ENCODE results near the gene LMF1. TPM values are rescaled to one million over a fixed set of nuclear protein-coding genes. Genes with fewer than 3 reads are reported as not detected.

LMF1 gene
- total and polyA plus RNA-seq, 7 experiments from 2014 or later = 10.6 to 63.1 (median 41.3) TPM

DNA sequence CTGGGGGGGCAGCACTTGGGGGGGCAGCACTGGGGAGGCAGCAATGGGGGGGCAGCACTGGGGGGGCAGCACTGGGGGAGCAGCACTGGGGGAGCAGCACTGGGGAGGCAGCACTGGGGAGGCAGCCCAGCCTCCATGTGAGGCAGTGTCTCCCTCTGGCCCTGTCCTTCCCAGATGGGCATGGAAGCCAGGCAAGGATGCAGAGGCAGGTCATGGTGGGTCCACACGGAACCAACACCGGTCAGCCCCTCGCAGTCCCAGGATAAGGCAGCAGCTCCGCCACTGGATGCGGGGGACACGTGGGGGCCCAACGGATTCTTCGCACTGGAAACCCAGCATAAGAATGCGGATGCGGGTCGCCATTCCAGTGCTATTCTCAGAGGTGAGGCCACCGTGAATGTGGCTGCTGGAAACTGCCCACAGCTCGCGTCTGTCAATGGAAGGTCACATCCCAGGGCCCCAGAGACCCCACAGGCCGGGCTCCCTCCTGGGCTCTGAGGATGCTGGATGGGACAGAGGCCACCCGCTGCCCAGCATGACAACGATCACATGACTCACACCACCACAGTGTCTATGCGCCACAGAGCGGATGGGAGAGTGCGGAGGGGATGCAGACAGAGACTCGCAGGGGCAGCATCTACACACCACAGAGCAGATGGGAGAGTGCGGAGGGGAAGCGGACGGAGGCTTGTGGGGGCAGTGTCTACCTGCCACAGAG lies 59.0 kb downstream of the LMF1 start:
- Histone ChIP-seq H3K9me3 (ENCODE audit: control insufficient read depth in 2 of 3, low read length in 3 of 3) (no peaks in the 10 kb centered on the region), H3K27me3 (ENCODE audit: control insufficient read depth in 2 of 2, insufficient read depth in 2 of 2, low read length in 2 of 2) (no peaks in the 10 kb centered on the region), H3K27ac (ENCODE audit: low read depth, low read length) (no peak overlapping the region), H3K4me3 (ENCODE audit: low read length) (no peak overlapping the region), H3K36me3 (ENCODE audit: control insufficient read depth in 2 of 3, insufficient read depth in 3 of 3, low read length in 3 of 3) (peaks cover 0 to 62% (median 0%) of the 10 kb centered on the region in 3 experiments), H3K4me1 (ENCODE audit: control insufficient read depth in 2 of 2, insufficient read depth in 2 of 2, low read length in 2 of 2) (no peaks in the 10 kb centered on the region)
- no peak overlapping the region for H3K4me3 Mint-ChIP-seq
- peaks cover 7 to 31% (median 9%) of the 10 kb centered on the region in 5 donors for H3K36me3 Mint-ChIP-seq
- no peaks in the 10 kb centered on the region for H3K27me3 Mint-ChIP-seq
- no peaks in the 10 kb centered on the region for H3K9me3 Mint-ChIP-seq
- no peak for ATAC-seq
- H3K27ac Mint-ChIP-seq = peak overlapping the region in 1 of 9 donors; percentile 49
- CTCF ChIA-PET = no interaction called here
- DNase-seq = no peak
- H3K4me1 Mint-ChIP-seq = no peaks in the 10 kb centered on the region
- POLR2A ChIA-PET = no interaction called here
- intact Hi-C loops (cut with micrococcal nuclease) = no loop called here

- H3K4me1 Mint-ChIP-seq = no peaks in the 10 kb centered on the region
- no peak overlapping the region for H3K27ac Mint-ChIP-seq
- H3K9me3 Mint-ChIP-seq = peaks cover 0 to 4% (median 0%) of the 10 kb centered on the region in 11 donors
- peaks cover 7 to 38% (median 16%) of the 10 kb centered on the region in 5 donors for H3K36me3 Mint-ChIP-seq
- H3K27me3 ChIP-seq (ENCODE audit: control insufficient read depth in 2 of 2, insufficient read depth in 2 of 2, low read length in 2 of 2) = no peaks in the 10 kb centered on the region
- no peaks in the 10 kb centered on the region for H3K9me3 ChIP-seq (ENCODE audit: control insufficient read depth in 2 of 3, low read length in 3 of 3)
- H3K4me1 ChIP-seq (ENCODE audit: control insufficient read depth in 2 of 2, insufficient read depth in 2 of 2, low read length in 2 of 2) = no peaks in the 10 kb centered on the region
- intact Hi-C loops (cut with micrococcal nuclease) = no loop called here
- H3K4me3 ChIP-seq (ENCODE audit: low read length) = no peak overlapping the region
- DNase-seq (no peak), ATAC-seq (no peak)
- no peak overlapping the region for H3K4me3 Mint-ChIP-seq
- POLR2A ChIA-PET = no interaction called here
- no peaks in the 10 kb centered on the region for H3K27me3 Mint-ChIP-seq
- peaks cover 0 to 68% (median 0%) of the 10 kb centered on the region in 3 experiments for H3K36me3 ChIP-seq (ENCODE audit: control insufficient read depth in 2 of 3, insufficient read depth in 3 of 3, low read length in 3 of 3)
- CTCF ChIA-PET = no interaction called here
- no peak overlapping the region for H3K27ac ChIP-seq (ENCODE audit: low read depth, low read length)
Observed at GRCh38 chr16:911101-911500, 59.7 kb downstream of the LMF1 start.

DNA sequence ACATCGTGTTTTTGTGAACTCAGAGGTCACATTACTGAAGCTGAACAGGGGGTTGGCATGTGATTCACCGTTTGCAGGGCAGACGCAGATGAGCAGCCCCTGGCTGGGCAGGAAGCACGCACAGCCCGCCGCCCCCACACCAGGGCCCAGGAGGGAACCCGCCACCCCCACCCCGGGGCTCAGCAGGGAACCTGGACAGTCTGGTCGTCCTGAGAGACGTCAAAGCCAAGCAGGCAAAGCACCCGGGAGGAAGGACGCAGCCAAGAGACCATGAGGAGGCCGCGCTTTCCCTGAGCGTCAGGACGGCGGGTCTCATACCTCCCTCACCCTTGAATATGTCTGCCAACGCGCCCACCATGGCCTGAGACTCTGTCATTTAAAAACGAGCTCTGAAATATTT lies 60.6 kb downstream of the LMF1 start:
- intact Hi-C loops (cut with micrococcal nuclease) = no loop called here
- Histone ChIP-seq H3K27me3 (ENCODE audit: control insufficient read depth in 2 of 2, insufficient read depth in 2 of 2, low read length in 2 of 2) (no peaks in the 10 kb centered on the region), H3K36me3 (ENCODE audit: control insufficient read depth in 2 of 3, insufficient read depth in 3 of 3, low read length in 3 of 3) (peaks cover 0 to 73% (median 0%) of the 10 kb centered on the region in 3 experiments), H3K9me3 (ENCODE audit: control insufficient read depth in 2 of 3, low read length in 3 of 3) (no peaks in the 10 kb centered on the region), H3K4me1 (ENCODE audit: control insufficient read depth in 2 of 2, insufficient read depth in 2 of 2, low read length in 2 of 2) (no peaks in the 10 kb centered on the region), H3K4me3 (ENCODE audit: low read length) (no peak overlapping the region), H3K27ac (ENCODE audit: low read depth, low read length) (no peak overlapping the region)
- peaks cover 0 to 7% (median 0%) of the 10 kb centered on the region in 11 donors for H3K9me3 Mint-ChIP-seq
- DNase-seq = no peak
- peaks cover 8 to 45% (median 22%) of the 10 kb centered on the region in 5 donors for H3K36me3 Mint-ChIP-seq
- no peak for ATAC-seq
- no peaks in the 10 kb centered on the region for H3K27me3 Mint-ChIP-seq
- ChIA-PET CTCF (no interaction called here), POLR2A (no interaction called here)
- no peak overlapping the region for H3K4me3 Mint-ChIP-seq
- no peak overlapping the region for H3K27ac Mint-ChIP-seq
- H3K4me1 Mint-ChIP-seq = peaks cover 0 to 7% (median 0%) of the 10 kb centered on the region in 7 donors

DNA sequence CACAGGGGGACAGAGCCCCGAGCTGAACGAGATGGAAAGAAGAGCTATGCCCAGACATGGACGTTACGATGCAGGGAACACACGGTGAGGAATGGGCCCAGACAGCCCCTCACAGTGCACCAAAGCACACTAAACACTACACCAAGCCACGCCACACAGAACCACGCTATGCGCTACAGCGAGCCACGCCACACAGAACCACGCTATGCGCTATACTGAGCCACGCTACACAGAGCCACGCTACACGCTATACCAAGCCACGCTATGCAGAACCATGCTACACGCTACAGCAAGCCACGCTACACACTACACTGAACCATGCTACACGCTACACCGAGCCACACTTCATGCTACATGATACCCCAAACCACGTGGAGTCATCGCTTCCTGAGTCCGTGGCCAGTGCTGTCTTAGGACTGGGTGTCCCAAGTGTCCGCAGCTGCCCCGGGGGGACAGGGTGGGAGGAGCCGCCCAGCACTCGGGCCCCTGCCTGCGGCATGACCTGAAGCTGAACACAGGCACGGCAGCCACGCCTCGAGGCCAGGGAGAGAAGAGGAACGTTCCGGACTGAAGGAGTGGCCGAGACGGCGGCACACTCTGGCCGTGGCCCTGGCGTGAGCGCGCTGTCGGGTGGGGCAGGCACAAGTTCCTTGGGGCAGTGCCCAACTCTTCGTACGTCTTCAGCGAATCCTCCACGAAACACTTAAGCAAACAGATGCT lies 61.3 kb downstream of the LMF1 start:
- peaks cover 0 to 9% (median 0%) of the 10 kb centered on the region in 7 donors for H3K4me1 Mint-ChIP-seq
- H3K4me3 Mint-ChIP-seq = peak overlapping the region in 1 of 10 donors; percentile 20
- no peaks in the 10 kb centered on the region for H3K27me3 Mint-ChIP-seq
- ATAC-seq (no peak), DNase-seq (no peak)
- H3K27me3 ChIP-seq (ENCODE audit: control insufficient read depth in 2 of 2, insufficient read depth in 2 of 2, low read length in 2 of 2) = no peaks in the 10 kb centered on the region
- H3K36me3 ChIP-seq (ENCODE audit: control insufficient read depth in 2 of 3, insufficient read depth in 3 of 3, low read length in 3 of 3) = peaks cover 0 to 75% (median 0%) of the 10 kb centered on the region in 3 experiments
- no peaks in the 10 kb centered on the region for H3K4me1 ChIP-seq (ENCODE audit: control insufficient read depth in 2 of 2, insufficient read depth in 2 of 2, low read length in 2 of 2)
- ChIA-PET CTCF (no interaction called here), POLR2A (no interaction called here)
- H3K27ac ChIP-seq (ENCODE audit: low read depth, low read length) = no peak overlapping the region
- no peaks in the 10 kb centered on the region for H3K9me3 ChIP-seq (ENCODE audit: control insufficient read depth in 2 of 3, low read length in 3 of 3)
- peaks cover 0 to 8% (median 0%) of the 10 kb centered on the region in 11 donors for H3K9me3 Mint-ChIP-seq
- H3K27ac Mint-ChIP-seq = peak overlapping the region in 1 of 9 donors; percentile 32
- H3K4me3 ChIP-seq (ENCODE audit: low read length) = no peak overlapping the region
- peaks cover 10 to 46% (median 22%) of the 10 kb centered on the region in 5 donors for H3K36me3 Mint-ChIP-seq
- intact Hi-C loops (cut with micrococcal nuclease) = no loop called here

- DNase-seq = no peak
- H3K4me3 Mint-ChIP-seq = peak overlapping the region in 1 of 10 donors; percentile 20
Observed at GRCh38 chr16:908526-909155, 62.1 kb downstream of the LMF1 start.

GRCh38 chr16:907842-908241 lies 62.9 kb downstream of the LMF1 start:
- H3K27ac Mint-ChIP-seq = no peak overlapping the region
- H3K4me3 ChIP-seq (ENCODE audit: low read length) = no peak overlapping the region
- H3K36me3 ChIP-seq (ENCODE audit: control insufficient read depth in 2 of 3, insufficient read depth in 3 of 3, low read length in 3 of 3) = peaks cover 0 to 62% (median 0%) of the 10 kb centered on the region in 3 experiments
- CTCF ChIA-PET = no interaction called here
- H3K36me3 Mint-ChIP-seq = peaks cover 10 to 46% (median 22%) of the 10 kb centered on the region in 5 donors
- H3K4me1 Mint-ChIP-seq = peaks cover 0 to 9% (median 0%) of the 10 kb centered on the region in 7 donors
- intact Hi-C loops (cut with micrococcal nuclease) = no loop called here
- ATAC-seq (no peak), DNase-seq (no peak)
- no peaks in the 10 kb centered on the region for H3K4me1 ChIP-seq (ENCODE audit: control insufficient read depth in 2 of 2, insufficient read depth in 2 of 2, low read length in 2 of 2)
- POLR2A ChIA-PET = no interaction called here
- no peak overlapping the region for H3K4me3 Mint-ChIP-seq
- no peaks in the 10 kb centered on the region for H3K27me3 Mint-ChIP-seq
- H3K9me3 ChIP-seq (ENCODE audit: control insufficient read depth in 2 of 3, low read length in 3 of 3) = no peaks in the 10 kb centered on the region
- no peaks in the 10 kb centered on the region for H3K27me3 ChIP-seq (ENCODE audit: control insufficient read depth in 2 of 2, insufficient read depth in 2 of 2, low read length in 2 of 2)
- H3K27ac ChIP-seq (ENCODE audit: low read depth, low read length) = no peak overlapping the region
- peaks cover 0 to 8% (median 0%) of the 10 kb centered on the region in 11 donors for H3K9me3 Mint-ChIP-seq

More at GRCh38 chr16:908526-909155, 62.1 kb downstream of the LMF1 start:
- ATAC-seq = no peak
- ChIA-PET CTCF (no interaction called here), POLR2A (no interaction called here)
- Histone ChIP-seq H3K27ac (ENCODE audit: low read depth, low read length) (no peak overlapping the region), H3K4me1 (ENCODE audit: control insufficient read depth in 2 of 2, insufficient read depth in 2 of 2, low read length in 2 of 2) (no peaks in the 10 kb centered on the region), H3K9me3 (ENCODE audit: control insufficient read depth in 2 of 3, low read length in 3 of 3) (no peaks in the 10 kb centered on the region), H3K4me3 (ENCODE audit: low read length) (no peak overlapping the region), H3K27me3 (ENCODE audit: control insufficient read depth in 2 of 2, insufficient read depth in 2 of 2, low read length in 2 of 2) (no peaks in the 10 kb centered on the region), H3K36me3 (ENCODE audit: control insufficient read depth in 2 of 3, insufficient read depth in 3 of 3, low read length in 3 of 3) (peaks cover 0 to 70% (median 0%) of the 10 kb centered on the region in 3 experiments)
- Mint-ChIP-seq H3K27me3 (no peaks in the 10 kb centered on the region), H3K27ac (no peak overlapping the region), H3K9me3 (peaks cover 0 to 8% (median 0%) of the 10 kb centered on the region in 11 donors), H3K36me3 (peaks cover 10 to 46% (median 22%) of the 10 kb centered on the region in 5 donors), H3K4me1 (peaks cover 0 to 9% (median 0%) of the 10 kb centered on the region in 7 donors)
- intact Hi-C loops (cut with micrococcal nuclease) = no loop called here

Data from naive thymus-derived CD4-positive, alpha-beta T cell (primary cell).